IPS DF 6.9 (cell line): ENCODE results near the gene ITIH4.
"Not testable (repeated sequence)": the region's sequence is repeated elsewhere in the genome, so short reads cannot be mapped to it uniquely, and the experiment has no call there.

ENCODE experiments used
- DNase-seq: peaks from one replicate; pipeline ENCODE4 v3.0.0-alpha.2; 2013; ENCODE audit warnings: low read depth, low spot score
- H3K27ac ChIP-seq: one replicate; pipeline ENCODE4 v1.5.1; 2013; ENCODE audit warnings: low read length, control low read depth
- H3K27me3 ChIP-seq: 2 replicates; pipeline ENCODE4 v1.6.1; 2013; ENCODE audit warnings: mild to moderate bottlenecking, low read length; ENCODE audit not compliant: control insufficient read depth, insufficient read depth
- H3K36me3 ChIP-seq: 2 replicates; pipeline ENCODE4 v1.6.1; 2013; ENCODE audit warnings: low read length; ENCODE audit not compliant: control insufficient read depth, insufficient read depth
- H3K4me1 ChIP-seq: 2 replicates; pipeline ENCODE4 v1.6.1; 2013; ENCODE audit warnings: low read length; ENCODE audit not compliant: control insufficient read depth, insufficient read depth
- H3K4me3 ChIP-seq: 2 replicates; pipeline ENCODE4 v1.5.1; 2013; ENCODE audit warnings: mild to moderate bottlenecking, low read length
- H3K9me3 ChIP-seq: 2 replicates; pipeline ENCODE4 v1.6.1; 2013; ENCODE audit warnings: low read length, inconsistent platforms; ENCODE audit not compliant: control insufficient read depth, insufficient read depth
- WGBS: extraction: QIAGEN DNeasy Blood & Tissue Kit; methylation state at CpG from one replicate; pipeline ENCODE4 v1.1.7; 2013; ENCODE audit warnings: mixed read lengths, missing lambda C conversion rate; ENCODE audit not compliant: insufficient read length, insufficient coverage; 5-methylcytosine and 5-hydroxymethylcytosine counted together

The ITIH4 gene

DNA sequence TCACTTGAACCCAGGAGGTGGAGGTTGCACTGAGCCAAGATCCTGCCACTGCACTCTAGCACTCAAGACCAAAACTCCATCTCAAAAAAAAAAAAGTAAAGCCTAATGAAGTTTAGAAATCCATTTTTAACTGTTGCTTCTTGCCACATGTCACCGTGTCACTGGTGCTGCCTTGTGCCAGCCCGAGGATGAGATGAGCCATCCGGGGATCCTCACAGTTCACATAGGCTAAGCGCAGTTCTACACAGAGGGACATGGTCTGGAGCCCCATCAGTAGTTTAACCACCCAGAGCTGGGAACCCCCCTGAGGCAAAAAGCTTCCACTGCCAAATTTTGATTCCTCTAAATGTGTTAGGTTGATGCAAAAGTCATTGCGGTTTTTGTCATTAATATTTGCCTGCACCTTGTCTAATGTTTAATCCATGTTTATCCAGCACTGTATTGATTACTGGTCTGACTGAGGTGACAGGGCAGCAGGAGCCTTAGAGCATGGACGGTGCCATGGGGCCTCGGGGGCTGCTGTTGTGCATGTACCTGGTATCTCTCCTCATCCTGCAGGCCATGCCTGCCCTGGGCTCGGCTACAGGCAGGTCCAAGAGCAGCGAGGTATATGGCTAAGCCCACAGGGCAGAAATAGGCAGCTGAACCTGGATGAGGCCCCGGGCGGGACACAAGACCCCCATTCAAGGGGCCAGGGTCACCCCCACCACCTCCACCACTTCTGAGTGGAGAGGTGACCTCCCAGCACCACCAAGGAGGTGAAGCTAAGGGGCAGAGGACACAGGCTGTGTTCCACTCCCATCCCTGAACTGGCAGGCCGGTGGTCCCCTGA, 53.1 kb downstream of the ITIH4 start, which contains the start of gene ITIH1:
TSS of gene ITIH1 (plus strand) at position 473 of the 832 bp plus-strand sequence. CDS start at position 490, 17 bp downstream.
- H3K36me3 ChIP-seq = no peaks in the 10 kb centered on the region
- no peaks in the 10 kb centered on the region for H3K27me3 ChIP-seq
- no peaks in the 10 kb centered on the region; the same call in 1 of the 2 replicates for H3K4me1 ChIP-seq
- no peak within 1 kb of the TSS for H3K4me3 ChIP-seq
- H3K27ac ChIP-seq = no peak within 1 kb of the TSS
- H3K9me3 ChIP-seq = no peaks in the 10 kb centered on the region
- WGBS = no CpG with 5 or more reads among the region's 12 CpGs
- DNase-seq = no peak

DNA sequence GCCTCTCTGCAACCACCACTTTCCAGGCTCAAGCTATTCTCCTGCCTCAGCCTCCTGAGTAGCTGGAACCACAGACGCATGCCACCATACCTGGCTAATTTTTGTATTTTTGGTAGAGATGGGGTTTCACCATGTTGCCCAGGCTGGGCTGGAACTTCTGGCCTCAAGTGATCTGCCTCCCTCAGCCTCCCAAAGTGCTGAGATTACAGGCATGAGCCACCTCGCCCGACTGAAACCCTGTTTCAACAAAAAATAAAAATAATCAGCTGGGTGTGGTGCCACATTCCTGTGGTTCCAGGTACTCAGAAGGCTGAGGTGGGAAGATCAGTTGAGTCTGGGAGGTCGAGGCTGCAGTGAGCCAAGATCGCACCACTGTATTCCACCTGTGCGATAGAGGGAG, 54.0 kb downstream of the ITIH4 start:
- not testable (repeated sequence) for H3K27ac ChIP-seq, H3K27me3 ChIP-seq, H3K9me3 ChIP-seq, DNase-seq, H3K36me3 ChIP-seq, H3K4me3 ChIP-seq, H3K4me1 ChIP-seq
- no CpG with 5 or more reads among the region's 6 CpGs for WGBS

DNA sequence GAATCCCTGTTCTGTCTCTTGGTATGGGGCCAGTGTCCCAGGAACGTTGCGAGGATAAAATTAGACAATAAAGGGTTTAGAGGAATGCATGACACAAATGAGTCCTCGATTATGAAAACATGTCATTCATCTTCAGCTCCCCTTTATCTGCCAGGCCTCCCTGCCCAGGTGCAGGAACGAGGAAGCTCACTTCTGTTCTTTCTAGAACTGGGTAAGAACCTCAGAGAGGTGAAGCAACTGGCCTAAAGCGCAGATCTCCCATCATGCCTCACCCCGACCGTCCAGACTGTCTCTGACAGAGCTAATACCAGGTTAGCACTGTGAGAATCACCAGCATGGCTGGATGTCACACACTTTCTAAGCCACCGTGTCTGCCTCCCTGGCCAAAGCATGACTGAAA, 54.6 kb downstream of the ITIH4 start:
- no peak overlapping the region for H3K27ac ChIP-seq
- no peak for DNase-seq
- no peak overlapping the region for H3K4me3 ChIP-seq
- no peaks in the 10 kb centered on the region for H3K9me3 ChIP-seq
- no peaks in the 10 kb centered on the region for H3K36me3 ChIP-seq
- no CpG with 5 or more reads among the region's 8 CpGs for WGBS
- H3K4me1 ChIP-seq = no peaks in the 10 kb centered on the region
- H3K27me3 ChIP-seq = no peaks in the 10 kb centered on the region

DNA sequence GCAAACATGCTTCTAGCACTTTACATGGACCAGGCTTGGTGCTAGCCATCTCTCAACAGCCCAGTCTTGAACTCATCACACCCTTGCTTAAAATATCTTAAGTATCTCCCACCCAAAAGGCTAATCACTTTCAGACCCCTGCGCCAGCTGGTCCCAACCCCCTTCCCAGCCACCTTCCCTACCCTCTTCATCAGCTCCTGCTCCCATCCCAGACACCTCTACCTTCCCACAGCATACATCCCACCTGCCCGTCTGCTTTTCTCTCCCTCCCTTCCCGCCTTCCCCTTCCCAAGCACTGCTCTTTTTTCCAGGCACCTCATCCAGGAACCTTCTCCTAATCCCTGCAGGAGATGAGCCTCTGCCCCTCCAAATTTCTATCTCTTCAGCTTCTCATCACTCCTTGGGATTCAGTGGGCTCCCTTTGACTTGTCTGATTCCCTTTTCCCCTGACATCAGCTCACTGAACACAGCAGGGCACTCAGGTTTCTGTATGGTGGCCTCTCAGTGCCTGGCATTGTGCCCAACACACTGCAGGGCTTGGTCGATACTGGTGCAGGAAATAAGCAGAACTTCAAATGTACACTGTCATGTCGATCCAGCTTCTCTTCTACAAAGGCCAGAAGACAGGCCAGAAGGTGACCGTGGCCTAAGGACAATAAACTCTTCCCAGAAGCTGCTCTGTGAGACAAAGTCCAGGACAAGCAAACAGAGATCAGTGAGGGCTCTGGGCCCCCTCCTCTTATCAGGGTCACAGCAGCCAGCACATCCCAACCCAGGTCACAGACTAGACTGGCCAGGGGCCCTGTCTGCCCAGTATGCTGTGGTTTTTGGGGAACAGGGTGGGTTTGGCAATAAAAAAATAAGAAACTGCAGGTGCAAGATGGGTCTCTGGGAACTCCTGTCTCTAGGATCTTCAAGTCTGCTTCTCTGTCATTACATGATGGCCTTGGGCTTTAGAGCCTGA, 55.3 kb downstream of the ITIH4 start:
- no CpG with 5 or more reads among the region's 6 CpGs for WGBS
- DNase-seq = no peak

DNA sequence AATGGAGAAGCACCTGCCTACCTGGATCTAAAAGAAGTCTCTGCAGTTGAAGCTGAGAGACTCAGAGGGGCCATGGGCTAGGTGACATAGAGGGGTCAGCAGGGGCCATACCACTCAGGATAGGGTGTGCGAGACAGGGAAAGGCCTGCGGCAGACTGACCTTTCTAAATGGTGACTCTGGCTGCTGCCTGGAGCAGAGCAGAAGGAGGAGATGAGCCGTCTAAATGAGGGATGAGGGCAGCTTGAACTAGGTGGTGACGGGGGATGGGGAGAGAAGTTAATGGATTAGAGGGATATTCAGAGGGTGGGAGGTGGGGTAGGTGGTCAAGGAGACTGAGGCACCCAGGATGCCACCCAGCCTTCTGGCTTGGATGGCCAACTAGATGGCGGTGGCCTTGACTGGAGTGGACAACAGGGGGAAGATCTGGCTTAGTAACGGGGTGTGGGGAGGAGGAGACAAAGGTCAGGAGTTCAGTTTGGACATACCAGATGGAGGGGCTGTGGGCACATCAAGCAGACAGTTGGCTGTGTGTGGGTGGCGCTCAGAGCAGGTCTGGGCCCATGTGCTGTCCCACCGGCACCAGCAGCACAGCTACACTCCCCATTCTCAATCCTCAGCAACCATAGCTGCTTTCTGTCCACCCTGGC, 56.3 kb downstream of the ITIH4 start:
- H3K4me1 ChIP-seq = no peaks in the 10 kb centered on the region
- no peaks in the 10 kb centered on the region for H3K27me3 ChIP-seq
- H3K36me3 ChIP-seq = no peaks in the 10 kb centered on the region
- no peak for DNase-seq
- H3K4me3 ChIP-seq = no peak overlapping the region
- H3K27ac ChIP-seq = no peak overlapping the region
- no peaks in the 10 kb centered on the region for H3K9me3 ChIP-seq
- 100% methylated on average over 1 of the region's 8 CpGs for WGBS

More for the DNA sequence above, 55.3 kb downstream of the ITIH4 start:
- Histone ChIP-seq H3K9me3 (no peaks in the 10 kb centered on the region), H3K27me3 (no peaks in the 10 kb centered on the region), H3K27ac (no peak overlapping the region), H3K4me1 (no peaks in the 10 kb centered on the region), H3K4me3 (no peak overlapping the region), H3K36me3 (no peaks in the 10 kb centered on the region)

- H3K27me3 ChIP-seq = no peaks in the 10 kb centered on the region
- H3K4me3 ChIP-seq = no peak overlapping the region
- no peaks in the 10 kb centered on the region for H3K4me1 ChIP-seq
- no peaks in the 10 kb centered on the region for H3K36me3 ChIP-seq
- no CpG with 5 or more reads among the region's 13 CpGs for WGBS
- H3K9me3 ChIP-seq = no peaks in the 10 kb centered on the region
- no peak for DNase-seq
- H3K27ac ChIP-seq = no peak overlapping the region
Observed at GRCh38 chr3:52773361-52774065, 57.0 kb downstream of the ITIH4 start.

DNA sequence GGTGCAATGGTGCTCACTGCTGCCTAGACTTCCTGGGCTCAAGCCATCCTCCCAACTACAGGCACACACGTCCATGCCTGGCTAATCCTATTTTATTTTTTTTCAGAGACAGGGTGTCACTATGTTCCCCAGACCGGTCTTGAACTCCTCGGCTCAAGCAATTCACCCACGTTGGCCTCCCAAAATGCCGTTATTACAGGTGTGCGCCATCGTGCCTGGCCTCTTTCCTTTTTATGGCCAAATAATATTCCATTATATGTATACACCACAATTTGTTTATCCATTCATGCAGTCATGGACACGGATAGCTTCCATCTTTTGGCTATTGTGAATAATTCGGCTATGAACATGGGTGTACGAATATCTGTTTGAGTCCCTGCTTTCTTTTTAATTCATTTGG, 58.8 kb downstream of the ITIH4 start:
- Histone ChIP-seq H3K27me3 (no peaks in the 10 kb centered on the region), H3K4me3 (no peak overlapping the region)
- WGBS = no CpG with 5 or more reads among the region's 10 CpGs

DNA sequence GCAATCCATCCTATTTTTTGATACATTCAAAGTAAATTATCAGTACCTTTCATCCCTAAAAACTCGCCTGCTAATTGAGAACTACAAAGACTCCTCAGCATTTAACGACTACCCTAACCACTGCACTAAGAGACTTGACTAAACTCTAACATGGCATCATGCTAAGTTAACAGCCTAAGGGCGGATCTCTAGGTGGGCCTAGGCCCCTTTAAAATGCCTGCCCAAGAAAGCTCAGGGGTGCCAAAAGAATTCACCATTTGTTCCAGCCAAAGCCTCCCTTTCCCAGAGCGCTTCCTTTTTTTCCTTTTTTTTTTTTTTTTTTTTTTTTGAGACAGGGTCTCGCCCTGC, 59.2 kb downstream of the ITIH4 start:
- no peak for DNase-seq
- no peaks in the 10 kb centered on the region for H3K27me3 ChIP-seq
- peaks cover 3% of the 10 kb centered on the region; the same call in 1 of the 2 replicates for H3K36me3 ChIP-seq
- H3K9me3 ChIP-seq = no peaks in the 10 kb centered on the region
- H3K27ac ChIP-seq = no peak overlapping the region
- H3K4me3 ChIP-seq = peak overlapping the region; percentile 92; the same call in 1 of the 2 replicates
- WGBS = no CpG with 5 or more reads among the region's 5 CpGs
- H3K4me1 ChIP-seq = no peaks in the 10 kb centered on the region

More for the DNA sequence above, 58.8 kb downstream of the ITIH4 start:
- no peaks in the 10 kb centered on the region for H3K4me1 ChIP-seq
- no peaks in the 10 kb centered on the region for H3K9me3 ChIP-seq
- H3K27ac ChIP-seq = no peak overlapping the region
- no peak for DNase-seq
- H3K36me3 ChIP-seq = peaks cover 3% of the 10 kb centered on the region; the same call in 1 of the 2 replicates

DNA sequence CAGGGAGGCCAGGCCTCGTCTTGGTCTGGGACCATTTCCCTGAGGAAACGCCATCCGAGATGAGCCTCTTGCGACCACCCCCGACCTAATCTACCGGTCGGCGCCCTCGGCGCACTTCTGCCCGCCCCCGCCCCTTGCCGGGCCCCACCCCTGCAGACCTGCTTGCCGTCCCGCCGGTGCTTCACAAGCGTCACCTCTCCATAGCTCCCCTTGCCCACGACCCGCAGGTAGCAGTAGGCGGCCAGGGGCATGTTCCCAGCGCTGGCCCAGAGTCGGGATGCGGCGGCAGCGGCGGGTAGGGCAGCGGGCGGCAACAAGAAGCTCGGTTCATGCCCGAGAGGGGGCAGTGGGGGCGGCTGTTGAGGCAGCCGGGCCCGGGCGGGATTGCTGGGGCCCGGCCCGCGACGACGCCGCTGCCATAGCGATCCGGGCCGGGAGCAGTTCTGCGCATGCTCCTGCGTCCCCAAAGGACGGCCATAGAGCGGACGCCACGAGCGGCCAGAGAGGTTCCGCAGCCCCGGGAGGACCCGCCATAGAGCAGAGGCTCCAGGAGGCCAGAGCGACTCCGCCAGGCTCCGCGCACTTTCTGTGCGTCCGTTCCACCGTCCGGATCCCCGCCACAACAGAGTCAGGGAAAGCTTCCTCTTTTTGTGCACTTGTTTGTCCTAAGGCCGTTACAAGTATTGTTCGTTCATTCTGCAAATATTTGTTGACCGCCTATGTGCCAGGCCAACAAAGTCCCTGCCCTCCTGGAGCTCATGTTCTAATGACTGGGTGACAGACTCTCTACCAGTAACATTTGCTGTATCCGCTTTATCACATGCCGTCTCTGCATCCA, 59.8 kb downstream of the ITIH4 start, which contains the start of gene NEK4:
TSS of gene NEK4 (minus strand) at position 445 of the 838 bp plus-strand sequence. CDS start at position 251, 194 bp downstream.
- peak; percentile 82 for DNase-seq
- H3K36me3 ChIP-seq = peaks cover 3% of the 10 kb centered on the region; the same call in 1 of the 2 replicates
- no peaks in the 10 kb centered on the region for H3K27me3 ChIP-seq
- H3K4me3 ChIP-seq = peak within 1 kb of the TSS; percentile 92; the same call in 1 of the 2 replicates
- WGBS = no CpG with 5 or more reads among the region's 67 CpGs
- H3K27ac ChIP-seq = no peak within 1 kb of the TSS
- H3K9me3 ChIP-seq = no peaks in the 10 kb centered on the region
- H3K4me1 ChIP-seq = no peaks in the 10 kb centered on the region
